Gastrocnemius medialis (tissue), 4 donors: Measurements from ENCODE around the gene SLC49A4.

ENCODE experiments used
- CTCF ChIP-seq, 5 experiments: fragments of 450-650 bp in 3 of 5; fragments of 200-600 bp in 2 of 5; sonication (generic) in 2 of 5; IDR thresholded peaks in 4 of 5; conservative IDR thresholded peaks in 1 of 5; 1 replicate in 4 of 5; 2 replicates in 1 of 5; pipeline ENCODE4 v1.5.1; 2016 to 2019; ENCODE audit warnings: antibody characterized with exemption in 5 of 5, mild to moderate bottlenecking in 3 of 5, moderate library complexity in 3 of 5
- POLR2A ChIP-seq, 2 donors: fragments of 450-650 bp; IDR thresholded peaks; one replicate each; pipeline ENCODE4 v1.6.1; 2017; ENCODE audit warnings: antibody characterized with exemption in 2 of 2, mild to moderate bottlenecking in 2 of 2, moderate library complexity in 2 of 2

GRCh38 chr3:122864498-122864897, 69.6 kb downstream of the SLC49A4 start:
- TF ChIP-seq CTCF (IDR thresholded peaks at IDR 0.05 in 4 of 5, conservative IDR thresholded peaks at IDR 0.05 in 1 of 5), result no peak
- TF ChIP-seq POLR2A (IDR thresholded peaks at IDR 0.05), result no peak
